ENCODE results near the gene PI4KA.
"Not testable (repeated sequence)": the region's sequence is repeated elsewhere in the genome, so short reads cannot be mapped to it uniquely, and the experiment has no call there.

- not testable (repeated sequence) for TF ChIP-seq CTCF (conservative IDR thresholded peaks at IDR 0.05); ZFX (IDR thresholded peaks at IDR 0.05)
Observed at GRCh38 chr22:20825216-20825615, 33.4 kb downstream of the PI4KA start.

Data from C4-2B (cell line).